H9 (cell line): ENCODE results near the gene B3GNT9. TPM values are rescaled to one million over a fixed set of nuclear protein-coding genes. Genes with fewer than 3 reads are reported as not detected.
A peak's percentile ranks its signal among the peaks of the same experiment; 100 is the strongest.

ENCODE experiments used
- DNase-seq: peaks from one replicate; pipeline ENCODE4 v3.0.0-alpha.2; 2017
- H2AFZ ChIP-seq: one replicate; pipeline ENCODE4 v1.6.1; 2013; ENCODE audit warnings: mild to moderate bottlenecking, low read length, control low read depth, moderate library complexity
- H2AK5ac ChIP-seq: 2 replicates; pipeline ENCODE4 v1.6.1; 2013; ENCODE audit warnings: low read length, control low read depth, mixed read lengths; ENCODE audit not compliant: insufficient read length
- H2BK120ac ChIP-seq: one replicate; pipeline ENCODE4 v1.6.1; 2013; ENCODE audit warnings: low read depth, mild to moderate bottlenecking, low read length, control low read depth, inconsistent platforms; ENCODE audit not compliant: poor library complexity, severe bottlenecking
- H2BK12ac ChIP-seq: 2 replicates; pipeline ENCODE4 v1.6.1; 2013; ENCODE audit warnings: low read length, control low read depth, mixed read lengths, low read depth; ENCODE audit not compliant: insufficient read length
- H2BK15ac ChIP-seq: 2 replicates; pipeline ENCODE4 v1.6.1; 2013; ENCODE audit warnings: low read depth, low read length, control low read depth
- H2BK20ac ChIP-seq: one replicate; pipeline ENCODE4 v1.6.1; 2013; ENCODE audit warnings: low read depth, mild to moderate bottlenecking, low read length, control low read depth, inconsistent platforms; ENCODE audit not compliant: poor library complexity, severe bottlenecking
- H2BK5ac ChIP-seq: 2 replicates; pipeline ENCODE4 v1.6.1; 2013; ENCODE audit warnings: low read length, control low read depth, mixed read lengths; ENCODE audit not compliant: insufficient read length
- H3K14ac ChIP-seq: 2 replicates; pipeline ENCODE4 v1.6.1; 2013; ENCODE audit warnings: low read length, control low read depth; ENCODE audit not compliant: insufficient read depth
- H3K18ac ChIP-seq: 2 replicates; pipeline ENCODE4 v1.6.1; 2013; ENCODE audit warnings: low read depth, mild to moderate bottlenecking, mixed read lengths, low read length, control low read depth; ENCODE audit not compliant: insufficient read length
- H3K23ac ChIP-seq: 2 replicates; pipeline ENCODE4 v1.6.1; 2013; ENCODE audit warnings: low read length, control low read depth, mixed read lengths, low read depth; ENCODE audit not compliant: insufficient read length
- H3K23me2 ChIP-seq: 2 replicates; pipeline ENCODE4 v1.6.1; 2013; ENCODE audit warnings: low read depth, mild to moderate bottlenecking, mixed read lengths, low read length, control low read depth; ENCODE audit not compliant: insufficient read length, poor library complexity, severe bottlenecking
- H3K27ac ChIP-seq: 2 replicates; pipeline ENCODE4 v1.5.1; 2013; ENCODE audit warnings: low read length, control low read depth, mixed read lengths, low read depth; ENCODE audit not compliant: insufficient read length
- H3K27me3 ChIP-seq: 2 replicates; pipeline ENCODE4 v1.6.1; 2013; ENCODE audit warnings: low read length, control low read depth, inconsistent platforms; ENCODE audit not compliant: insufficient read depth
- H3K4ac ChIP-seq: 2 replicates; pipeline ENCODE4 v1.6.1; 2013; ENCODE audit warnings: low read depth, mild to moderate bottlenecking, control low read depth, inconsistent platforms, low read length, moderate library complexity
- H3K4me1 ChIP-seq: 2 replicates; pipeline ENCODE4 v1.6.1; 2013; ENCODE audit warnings: low read length, control low read depth, inconsistent platforms; ENCODE audit not compliant: insufficient read depth
- H3K4me2 ChIP-seq: 2 replicates; pipeline ENCODE4 v1.6.1; 2013; ENCODE audit warnings: low read length, control low read depth, mixed read lengths; ENCODE audit not compliant: insufficient read length, insufficient read depth
- H3K56ac ChIP-seq: 2 replicates; pipeline ENCODE4 v1.6.1; 2013; ENCODE audit warnings: low read depth, mild to moderate bottlenecking, mixed read lengths, low read length, control low read depth; ENCODE audit not compliant: insufficient read length
- H3K79me1 ChIP-seq: 2 replicates; pipeline ENCODE4 v1.6.1; 2013; ENCODE audit warnings: low read depth, mild to moderate bottlenecking, moderate library complexity, low read length, control low read depth, inconsistent platforms; ENCODE audit not compliant: insufficient read depth, poor library complexity, severe bottlenecking
- H3K79me2 ChIP-seq: 2 replicates; pipeline ENCODE4 v1.6.1; 2013; ENCODE audit warnings: low read length, control low read depth, inconsistent platforms; ENCODE audit not compliant: insufficient read depth
- H3K9ac ChIP-seq: 2 replicates; pipeline ENCODE4 v1.6.1; 2013; ENCODE audit warnings: low read length, control low read depth, mixed read lengths; ENCODE audit not compliant: insufficient read length; ENCODE audit errors: extremely low read depth
- H3K9me3 ChIP-seq: one replicate; pipeline ENCODE4 v1.6.1; 2013; ENCODE audit warnings: low read depth, low read length, inconsistent platforms; ENCODE audit not compliant: control insufficient read depth
- H3T11ph ChIP-seq: one replicate; pipeline ENCODE4 v1.6.1; 2013; ENCODE audit warnings: mild to moderate bottlenecking, low read length, control low read depth, inconsistent platforms
- H4K20me1 ChIP-seq: one replicate; pipeline ENCODE4 v1.6.1; 2013; ENCODE audit not compliant: control insufficient read depth, insufficient read length, insufficient read depth
- H4K5ac ChIP-seq: 2 replicates; pipeline ENCODE4 v1.6.1; 2013; ENCODE audit warnings: low read depth, mild to moderate bottlenecking, mixed read lengths, low read length, control low read depth; ENCODE audit not compliant: insufficient read length
- H4K8ac ChIP-seq: replicated peaks from 2 replicates; pipeline ENCODE4 v1.6.1; 2013; ENCODE audit warnings: low read length, control low read depth, mixed read lengths, low read depth; ENCODE audit not compliant: insufficient read length
- H4K91ac ChIP-seq: 2 replicates; pipeline ENCODE4 v1.6.1; 2013; ENCODE audit warnings: low read depth, mild to moderate bottlenecking, moderate library complexity, mixed read lengths, low read length, control low read depth; ENCODE audit not compliant: insufficient read length
- H3K27ac Mint-ChIP-seq, 3 experiments: 2 replicates in 2 of 3; 3 replicates in 1 of 3; pipeline ENCODE4 v1.8.0; 2020 to 2021; ENCODE audit warnings: mixed read lengths in 3 of 3, mild to moderate bottlenecking in 1 of 3, moderate library complexity in 1 of 3
- H3K27me3 Mint-ChIP-seq: 2 replicates; pipeline ENCODE4 v1.8.0; 2021; ENCODE audit warnings: low read depth, mild to moderate bottlenecking, moderate library complexity, mixed read lengths
- H3K36me3 Mint-ChIP-seq, 3 experiments: 2 replicates in 2 of 3; 3 replicates in 1 of 3; pipeline ENCODE4 v1.8.0; 2020 to 2021; ENCODE audit warnings: low read depth in 3 of 3, mixed read lengths in 3 of 3; ENCODE audit not compliant: insufficient read depth in 1 of 3
- H3K4me1 Mint-ChIP-seq, 2 experiments: 2 replicates each; pipeline ENCODE4 v1.8.0; 2020; ENCODE audit warnings: mixed read lengths in 2 of 2
- H3K4me3 Mint-ChIP-seq, 2 experiments: 2 replicates in 1 of 2; 3 replicates in 1 of 2; pipeline ENCODE4 v1.8.0; 2020 to 2021; ENCODE audit warnings: mild to moderate bottlenecking in 2 of 2, mixed read lengths in 2 of 2, moderate library complexity in 1 of 2
- H3K9me3 Mint-ChIP-seq, 2 experiments: 2 replicates in 1 of 2; 3 replicates in 1 of 2; pipeline ENCODE4 v1.8.0; 2020; ENCODE audit warnings: mild to moderate bottlenecking in 2 of 2, mixed read lengths in 2 of 2, moderate library complexity in 1 of 2
- WGBS: extraction: QIAGEN DNeasy Blood & Tissue Kit; methylation state at CpG from one replicate; pipeline ENCODE4 v1.1.7; 2013; ENCODE audit warnings: missing lambda C conversion rate, low lambda C conversion rate, mixed read lengths; ENCODE audit not compliant: insufficient read length; ENCODE audit errors: extremely low coverage; 5-methylcytosine and 5-hydroxymethylcytosine counted together
- total RNA-seq: library from RNA; stranded (reverse); gene quantifications from 2 replicates; pipeline ENCODE4 v1.2.1, GENCODE V29; 2021
- TF ChIP-seq, protein P1 (sequence below): fragments of 200-600 bp; sonication (generic); conservative IDR thresholded peaks from 3 replicates; pipeline ENCODE4 v1.8.0; 2021; ENCODE audit warnings: antibody characterized with exemption, mild to moderate bottlenecking

B3GNT9 gene
- total RNA-seq, 1 experiment from 2014 or later, result 11.2 TPM

DNA sequence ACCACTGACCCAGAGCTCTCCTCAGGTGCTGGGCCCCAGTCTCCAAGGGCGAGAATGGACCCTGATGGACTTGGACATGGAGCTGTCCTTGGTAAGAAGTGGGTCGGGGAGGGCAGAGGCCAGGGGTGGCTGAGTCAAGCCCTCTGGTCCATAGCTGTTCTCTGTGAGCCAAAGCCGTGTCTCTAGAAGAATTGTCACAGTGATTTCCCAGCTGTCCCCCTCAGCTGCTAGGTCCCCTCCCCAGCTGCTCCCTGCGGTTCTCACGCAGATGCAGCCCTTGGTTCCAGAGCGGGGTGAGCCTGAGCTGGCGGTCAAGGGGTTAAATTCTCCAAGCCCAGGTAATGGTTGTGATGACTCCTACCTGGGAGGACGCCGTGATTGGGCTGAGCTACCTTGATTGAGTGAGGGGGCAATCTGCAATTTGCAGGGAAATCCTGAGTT lies 18.2 kb upstream of the B3GNT9 start:
- Mint-ChIP-seq H3K36me3 (peaks cover 0 to 2% (median 0%) of the 10 kb centered on the region in 3 experiments; a peak in 1 of 7 replicates), H3K27me3 (peaks cover 92% of the 10 kb centered on the region), H3K9me3 (peaks cover 0 to 3% of the 10 kb centered on the region in 2 experiments; a peak in 1 of 5 replicates), H3K4me1 (peaks cover 36 to 62% of the 10 kb centered on the region in 2 experiments), H3K27ac (no peak overlapping the region), H3K4me3 (peak overlapping the region; percentile 62 to 87)
- H3T11ph ChIP-seq, result no peak overlapping the region
- WGBS, result no CpG with 5 or more reads among the region's 9 CpGs
- peaks cover 72% of the 10 kb centered on the region for H3K27me3 ChIP-seq
- H4K5ac ChIP-seq, result no peak overlapping the region
- no peaks in the 10 kb centered on the region for H3K9me3 ChIP-seq
- no peak overlapping the region for H3K14ac ChIP-seq
- no peak overlapping the region for H3K4ac ChIP-seq
- TF ChIP-seq, protein P1, sequence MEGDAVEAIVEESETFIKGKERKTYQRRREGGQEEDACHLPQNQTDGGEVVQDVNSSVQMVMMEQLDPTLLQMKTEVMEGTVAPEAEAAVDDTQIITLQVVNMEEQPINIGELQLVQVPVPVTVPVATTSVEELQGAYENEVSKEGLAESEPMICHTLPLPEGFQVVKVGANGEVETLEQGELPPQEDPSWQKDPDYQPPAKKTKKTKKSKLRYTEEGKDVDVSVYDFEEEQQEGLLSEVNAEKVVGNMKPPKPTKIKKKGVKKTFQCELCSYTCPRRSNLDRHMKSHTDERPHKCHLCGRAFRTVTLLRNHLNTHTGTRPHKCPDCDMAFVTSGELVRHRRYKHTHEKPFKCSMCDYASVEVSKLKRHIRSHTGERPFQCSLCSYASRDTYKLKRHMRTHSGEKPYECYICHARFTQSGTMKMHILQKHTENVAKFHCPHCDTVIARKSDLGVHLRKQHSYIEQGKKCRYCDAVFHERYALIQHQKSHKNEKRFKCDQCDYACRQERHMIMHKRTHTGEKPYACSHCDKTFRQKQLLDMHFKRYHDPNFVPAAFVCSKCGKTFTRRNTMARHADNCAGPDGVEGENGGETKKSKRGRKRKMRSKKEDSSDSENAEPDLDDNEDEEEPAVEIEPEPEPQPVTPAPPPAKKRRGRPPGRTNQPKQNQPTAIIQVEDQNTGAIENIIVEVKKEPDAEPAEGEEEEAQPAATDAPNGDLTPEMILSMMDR, result no peak
- no peak overlapping the region for H4K91ac ChIP-seq
- H2BK20ac ChIP-seq, result no peak overlapping the region
- no peak overlapping the region for H3K9ac ChIP-seq
- H3K4me1 ChIP-seq, result peaks cover 5% of the 10 kb centered on the region; the same call in 1 of the 2 replicates
- no peak overlapping the region for H2BK15ac ChIP-seq
- H3K56ac ChIP-seq, result no peak overlapping the region
- H4K8ac ChIP-seq, result no peak overlapping the region
- no peak overlapping the region for H2AK5ac ChIP-seq
- no peak overlapping the region for H3K18ac ChIP-seq
- H3K79me2 ChIP-seq, result no peaks in the 10 kb centered on the region
- no peak overlapping the region for H3K23ac ChIP-seq
- H3K27ac ChIP-seq, result no peak overlapping the region
- no peak overlapping the region for H2AFZ ChIP-seq
- no peaks in the 10 kb centered on the region for H3K79me1 ChIP-seq
- H4K20me1 ChIP-seq, result no peaks in the 10 kb centered on the region
- H2BK5ac ChIP-seq, result no peak overlapping the region
- H2BK12ac ChIP-seq, result no peak overlapping the region
- H2BK120ac ChIP-seq, result no peak overlapping the region
- peak overlapping the region; percentile 60 for H3K4me2 ChIP-seq
- peak; percentile 77 for DNase-seq
- H3K23me2 ChIP-seq, result peaks cover 13% of the 10 kb centered on the region
